Measurements from ENCODE around the gene ANKRD13A.

DNA sequence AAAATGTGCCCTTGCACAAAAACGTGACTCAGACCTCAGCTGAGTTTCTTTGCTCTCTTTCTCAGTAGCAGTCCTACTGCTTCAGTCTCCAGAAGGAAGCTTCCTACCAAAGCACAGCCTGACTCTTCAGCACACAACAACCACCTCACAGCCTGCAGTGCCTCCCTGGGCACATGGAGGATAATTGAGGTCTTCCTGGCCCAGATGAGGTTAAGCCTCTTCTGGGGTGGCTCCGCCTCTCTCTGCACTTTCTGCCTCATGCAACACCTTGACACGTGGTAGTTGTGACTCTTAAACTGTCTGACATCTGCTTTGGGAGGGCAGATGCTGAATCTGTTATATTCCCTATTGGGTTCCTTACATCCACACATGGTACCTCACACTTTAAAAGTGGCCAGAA is 36.8 kb upstream of the ANKRD13A start:
- TF ChIP-seq HDAC6 (IDR thresholded peaks at IDR 0.05; ENCODE audit: low read depth, low read length) = no peak
- TF ChIP-seq, protein P1, sequence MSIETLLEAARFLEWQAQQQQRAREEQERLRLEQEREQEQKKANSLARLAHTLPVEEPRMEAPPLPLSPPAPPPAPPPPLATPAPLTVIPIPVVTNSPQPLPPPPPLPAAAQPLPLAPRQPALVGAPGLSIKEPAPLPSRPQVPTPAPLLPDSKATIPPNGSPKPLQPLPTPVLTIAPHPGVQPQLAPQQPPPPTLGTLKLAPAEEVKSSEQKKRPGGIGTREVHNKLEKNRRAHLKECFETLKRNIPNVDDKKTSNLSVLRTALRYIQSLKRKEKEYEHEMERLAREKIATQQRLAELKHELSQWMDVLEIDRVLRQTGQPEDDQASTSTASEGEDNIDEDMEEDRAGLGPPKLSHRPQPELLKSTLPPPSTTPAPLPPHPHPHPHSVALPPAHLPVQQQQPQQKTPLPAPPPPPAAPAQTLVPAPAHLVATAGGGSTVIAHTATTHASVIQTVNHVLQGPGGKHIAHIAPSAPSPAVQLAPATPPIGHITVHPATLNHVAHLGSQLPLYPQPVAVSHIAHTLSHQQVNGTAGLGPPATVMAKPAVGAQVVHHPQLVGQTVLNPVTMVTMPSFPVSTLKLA (IDR thresholded peaks at IDR 0.05) = no peak
- TF ChIP-seq, protein P2, sequence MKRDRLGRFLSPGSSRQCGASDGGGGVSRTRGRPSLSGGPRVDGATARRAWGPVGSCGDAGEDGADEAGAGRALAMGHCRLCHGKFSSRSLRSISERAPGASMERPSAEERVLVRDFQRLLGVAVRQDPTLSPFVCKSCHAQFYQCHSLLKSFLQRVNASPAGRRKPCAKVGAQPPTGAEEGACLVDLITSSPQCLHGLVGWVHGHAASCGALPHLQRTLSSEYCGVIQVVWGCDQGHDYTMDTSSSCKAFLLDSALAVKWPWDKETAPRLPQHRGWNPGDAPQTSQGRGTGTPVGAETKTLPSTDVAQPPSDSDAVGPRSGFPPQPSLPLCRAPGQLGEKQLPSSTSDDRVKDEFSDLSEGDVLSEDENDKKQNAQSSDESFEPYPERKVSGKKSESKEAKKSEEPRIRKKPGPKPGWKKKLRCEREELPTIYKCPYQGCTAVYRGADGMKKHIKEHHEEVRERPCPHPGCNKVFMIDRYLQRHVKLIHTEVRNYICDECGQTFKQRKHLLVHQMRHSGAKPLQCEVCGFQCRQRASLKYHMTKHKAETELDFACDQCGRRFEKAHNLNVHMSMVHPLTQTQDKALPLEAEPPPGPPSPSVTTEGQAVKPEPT (CRISPR knock-in tag; IDR thresholded peaks at IDR 0.05; ENCODE audit: low read depth) = no peak
- no peak for TF ChIP-seq RERE (CRISPR knock-in tag; IDR thresholded peaks at IDR 0.05; ENCODE audit: low read depth)
- TF ChIP-seq ZNF629 (CRISPR knock-in tag; conservative IDR thresholded peaks at IDR 0.05) = no peak
- TF ChIP-seq HOXA7 (CRISPR knock-in tag; IDR thresholded peaks at IDR 0.05) = no peak
- TF ChIP-seq, protein P3, sequence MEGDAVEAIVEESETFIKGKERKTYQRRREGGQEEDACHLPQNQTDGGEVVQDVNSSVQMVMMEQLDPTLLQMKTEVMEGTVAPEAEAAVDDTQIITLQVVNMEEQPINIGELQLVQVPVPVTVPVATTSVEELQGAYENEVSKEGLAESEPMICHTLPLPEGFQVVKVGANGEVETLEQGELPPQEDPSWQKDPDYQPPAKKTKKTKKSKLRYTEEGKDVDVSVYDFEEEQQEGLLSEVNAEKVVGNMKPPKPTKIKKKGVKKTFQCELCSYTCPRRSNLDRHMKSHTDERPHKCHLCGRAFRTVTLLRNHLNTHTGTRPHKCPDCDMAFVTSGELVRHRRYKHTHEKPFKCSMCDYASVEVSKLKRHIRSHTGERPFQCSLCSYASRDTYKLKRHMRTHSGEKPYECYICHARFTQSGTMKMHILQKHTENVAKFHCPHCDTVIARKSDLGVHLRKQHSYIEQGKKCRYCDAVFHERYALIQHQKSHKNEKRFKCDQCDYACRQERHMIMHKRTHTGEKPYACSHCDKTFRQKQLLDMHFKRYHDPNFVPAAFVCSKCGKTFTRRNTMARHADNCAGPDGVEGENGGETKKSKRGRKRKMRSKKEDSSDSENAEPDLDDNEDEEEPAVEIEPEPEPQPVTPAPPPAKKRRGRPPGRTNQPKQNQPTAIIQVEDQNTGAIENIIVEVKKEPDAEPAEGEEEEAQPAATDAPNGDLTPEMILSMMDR (CRISPR knock-in tag; IDR thresholded peaks at IDR 0.05) = no peak
- TF ChIP-seq SIN3A (IDR thresholded peaks at IDR 0.05; ENCODE audit: borderline replicate concordance, low read depth, low read length) = no peak
- TF ChIP-seq, protein P4, sequence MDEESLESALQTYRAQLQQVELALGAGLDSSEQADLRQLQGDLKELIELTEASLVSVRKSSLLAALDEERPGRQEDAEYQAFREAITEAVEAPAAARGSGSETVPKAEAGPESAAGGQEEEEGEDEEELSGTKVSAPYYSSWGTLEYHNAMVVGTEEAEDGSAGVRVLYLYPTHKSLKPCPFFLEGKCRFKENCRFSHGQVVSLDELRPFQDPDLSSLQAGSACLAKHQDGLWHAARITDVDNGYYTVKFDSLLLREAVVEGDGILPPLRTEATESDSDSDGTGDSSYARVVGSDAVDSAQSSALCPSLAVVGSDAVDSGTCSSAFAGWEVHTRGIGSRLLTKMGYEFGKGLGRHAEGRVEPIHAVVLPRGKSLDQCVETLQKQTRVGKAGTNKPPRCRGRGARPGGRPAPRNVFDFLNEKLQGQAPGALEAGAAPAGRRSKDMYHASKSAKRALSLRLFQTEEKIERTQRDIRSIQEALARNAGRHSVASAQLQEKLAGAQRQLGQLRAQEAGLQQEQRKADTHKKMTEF (CRISPR knock-in tag; IDR thresholded peaks at IDR 0.05) = no peak
- no peak for TF ChIP-seq REST (IDR thresholded peaks at IDR 0.05; ENCODE audit: borderline replicate concordance in 1 of 2, low read depth in 1 of 2, low read length in 2 of 2)
- no peak for TF ChIP-seq POLR2AphosphoS2 (IDR thresholded peaks at IDR 0.05; ENCODE audit: low read depth, low read length)
- TF ChIP-seq RXRB (CRISPR knock-in tag; IDR thresholded peaks at IDR 0.05; ENCODE audit: borderline replicate concordance) = no peak
- TF ChIP-seq MAFF (IDR thresholded peaks at IDR 0.05; ENCODE audit: low read depth, low read length) = no peak
- no peak for TF ChIP-seq ZNF382 (CRISPR knock-in tag; IDR thresholded peaks at IDR 0.05; ENCODE audit: borderline replicate concordance)

Data from HepG2 (cell line).